HepG2 (cell line): Measurements from ENCODE around the gene LIPC. TPM values are rescaled to one million over a fixed set of nuclear protein-coding genes. Genes with fewer than 3 reads are reported as not detected.

Source experiments
- ATAC-seq: fragments of 200-7000 bp; cut with Tn5 transposase; 3 replicates; pipeline ENCODE4 v1.9.1; 2020; ENCODE audit warnings: mild to moderate bottlenecking, moderate library complexity
- BruUV-seq: library from RNA; stranded (reverse); fragments of 400-500 nt; replicated peaks from 2 replicates; lab custom pipeline; 2021; lab: Mats Ljungman, UMichigan
- CTCF ChIA-PET: fragments of 300-600 bp; formaldehyde crosslinking; extraction: SDS; loops from one replicate; lab custom pipeline; 2021; ENCODE audit warnings: low total read pairs, inconsistent platforms, low intra/inter-chr PET ratio; lab: Yijun Ruan, JAX
- POLR2A ChIA-PET: fragments of 350-600 bp; sonication (Branson Sonifier 250); formaldehyde crosslinking; loops from one replicate; lab custom pipeline; 2020; ENCODE audit warnings: antibody characterized with exemption, inconsistent platforms; lab: Yijun Ruan, JAX
- DNase-seq: peaks from one replicate; pipeline ENCODE4 v3.0.0-alpha.2; 2015; ENCODE audit warnings: low spot score
- FAIRE-seq: peaks from 3 replicates; lab custom pipeline; 2011; peaks lifted over from hg19 to GRCh38; lab: Jason Lieb, UNC
- H2AFZ ChIP-seq: one replicate; pipeline ENCODE4 v1.6.1; 2011; ENCODE audit warnings: low read length, inconsistent platforms
- H3K27ac ChIP-seq: fragments of 300-600 bp; 3 replicates; pipeline ENCODE4 v1.8.0; 2011; ENCODE audit warnings: mixed run types, mild to moderate bottlenecking, mixed read lengths, low read length, inconsistent platforms; ENCODE audit not compliant: insufficient read depth; ENCODE audit errors: extremely low read length
- H3K27me3 ChIP-seq, 2 experiments: fragments of 200-600 bp in 1 of 2; 2 replicates in 1 of 2; 3 replicates in 1 of 2; pipeline versions ENCODE4 v1.6.0 to v1.8.0; 2011; ENCODE audit warnings: low read length in 2 of 2, mild to moderate bottlenecking in 2 of 2, moderate library complexity in 2 of 2, inconsistent platforms in 1 of 2; ENCODE audit not compliant: insufficient read depth in 2 of 2, control insufficient read depth in 1 of 2
- H3K36me3 ChIP-seq, 2 experiments: fragments of 200-600 bp in 1 of 2; replicated peaks in 1 of 2; 2 replicates in 1 of 2; 3 replicates in 1 of 2; pipeline versions ENCODE4 v1.5.1 to v1.8.0; 2011; ENCODE audit warnings: low read length in 2 of 2, inconsistent platforms in 1 of 2; ENCODE audit not compliant: insufficient read depth in 2 of 2, control insufficient read depth in 1 of 2
- H3K4me1 ChIP-seq: 2 replicates; pipeline ENCODE4 v1.5.1; 2012; ENCODE audit warnings: low read length, inconsistent platforms; ENCODE audit not compliant: insufficient read depth
- H3K4me2 ChIP-seq: 2 replicates; pipeline ENCODE4 v1.6.0; 2011; ENCODE audit warnings: low read depth, low read length, inconsistent platforms
- H3K4me3 ChIP-seq, 3 experiments: fragments of 200-600 bp in 1 of 3; sonication (generic), shearing (Covaris generic) in 1 of 3; replicated peaks in 1 of 3; 2 replicates each; pipeline ENCODE4 v1.5.1; 2011 to 2016; ENCODE audit warnings: low read length in 3 of 3, inconsistent platforms in 2 of 3, low read depth in 2 of 3, mild to moderate bottlenecking in 2 of 3, control low read depth in 1 of 3, mixed read lengths in 1 of 3; ENCODE audit not compliant: insufficient read depth in 1 of 3
- H3K79me2 ChIP-seq: one replicate; pipeline ENCODE4 v1.6.1; 2011; ENCODE audit warnings: low read length, inconsistent platforms; ENCODE audit not compliant: insufficient read depth
- H3K9ac ChIP-seq: 2 replicates; pipeline ENCODE4 v1.6.0; 2011; ENCODE audit warnings: mild to moderate bottlenecking, low read depth, low read length, inconsistent platforms; ENCODE audit not compliant: insufficient read depth
- H3K9me3 ChIP-seq: 2 replicates; pipeline ENCODE4 v1.5.1; 2012; ENCODE audit warnings: mild to moderate bottlenecking, low read length
- H4K20me1 ChIP-seq: 2 replicates; pipeline ENCODE4 v1.6.0; 2011; ENCODE audit warnings: inconsistent platforms, mild to moderate bottlenecking, low read length, moderate library complexity; ENCODE audit not compliant: insufficient read depth
- ADNP ChIP-seq: sonication (generic); formaldehyde crosslinking; IDR thresholded peaks from 2 replicates; pipeline ENCODE4 v1.4.0; 2020; ENCODE audit warnings: missing genetic modification reagents
- CEBPB ChIP-seq: IDR thresholded peaks from 2 replicates; pipeline ENCODE4 v1.6.1; 2011; ENCODE audit warnings: low read depth, low read length, improper control_type of control experiment, borderline replicate concordance
- CHD4 ChIP-seq: fragments of 200-600 bp; sonication (generic); IDR thresholded peaks from 2 replicates; pipeline ENCODE4 v1.7.0; 2017; ENCODE audit warnings: mild to moderate bottlenecking, low read length, borderline replicate concordance
- SALL1 ChIP-seq: sonication (generic); formaldehyde crosslinking; IDR thresholded peaks from 2 replicates; pipeline ENCODE4 v1.8.0; 2022; ENCODE audit warnings: mild to moderate bottlenecking, missing genetic modification reagents
- ZC3H4 ChIP-seq: sonication (generic); formaldehyde crosslinking; IDR thresholded peaks from 2 replicates; pipeline ENCODE4 v1.4.0; 2020; ENCODE audit warnings: missing genetic modification reagents, borderline replicate concordance
- ZNF362 ChIP-seq: sonication (generic); formaldehyde crosslinking; IDR thresholded peaks from 2 replicates; pipeline ENCODE4 v1.4.0; 2020; ENCODE audit warnings: missing genetic modification reagents, mild to moderate bottlenecking, borderline replicate concordance
- ZNF629 ChIP-seq: sonication (generic); formaldehyde crosslinking; conservative IDR thresholded peaks from 2 replicates; pipeline ENCODE4 v1.5.0; 2020; ENCODE audit warnings: missing genetic modification reagents
- ZNF879 ChIP-seq: sonication (generic); formaldehyde crosslinking; IDR thresholded peaks from 2 replicates; pipeline ENCODE4 v1.8.1; 2023; ENCODE audit warnings: missing genetic modification reagents
- WGBS: methylation state at CpG from one replicate; pipeline ENCODE4 v1.1.6; 2017; ENCODE audit warnings: low lambda C conversion rate; 5-methylcytosine and 5-hydroxymethylcytosine counted together
- in situ Hi-C: cut with HindIII; loops from 2 replicates; pipeline ENCODE4 v1.10.0; 2017; ENCODE audit warnings: low pct_unique_long_range_greater_than_20kb; ENCODE audit not compliant: extremely low pct_ligation_motif_present
- intact Hi-C: fragments of 100-400 bp; cut with micrococcal nuclease; formaldehyde crosslinking; loops from one replicate; pipeline ENCODE4 v1.10.0; 2022; ENCODE audit not compliant: unreplicated experiment
- polyA plus RNA-seq, 8 experiments: library from polyadenylated mRNA; depleted of rRNA in 3 of 8; stranded (reverse) in 7 of 8; unstranded in 1 of 8; fragments of >200 nt; fragmentation: Illumina TruSeq in 4 of 8; extraction: Trizol in 4 of 8; gene quantifications; 2 replicates each; pipeline versions ENCODE4 v1.2.1 to v1.2.3, GENCODE V29; 2011 to 2016; ENCODE audit warnings: low read depth in 4 of 8, missing spikeins in 1 of 8, mixed read lengths in 1 of 8; ENCODE audit not compliant: insufficient read depth in 1 of 8
- total RNA-seq, 5 experiments: library from RNA; depleted of rRNA; stranded (reverse); fragments of >200 nt; fragmentation: Illumina TruSeq; extraction: Trizol; gene quantifications; 2 replicates each; pipeline ENCODE4 v1.2.3, GENCODE V29; 2016; ENCODE audit warnings: low read depth in 1 of 5

LIPC gene
- total and polyA plus RNA-seq, 2 of the 13 experiments (the other 11 are each of a cell fraction or from before 2014, with no cell fraction given) = 26.0 to 38.0 TPM

- BruUV-seq = no TSS peak
Observed at GRCh38 chr15:58424722-58425121, 7.1 kb upstream of the LIPC start.

GRCh38 chr15:58425185-58425584, 6.6 kb upstream of the LIPC start:
- peak overlapping the region; percentile 69; the same call in 1 of the 2 replicates for H3K4me2 ChIP-seq
- WGBS = 14% methylated on average over 3 of the region's 3 CpGs
- no TSS peak for BruUV-seq
- H3K27ac ChIP-seq = no peak overlapping the region
- in situ Hi-C loops (no loop called here), intact Hi-C loops (no loop called here)
- H4K20me1 ChIP-seq = no peaks in the 10 kb centered on the region
- no peak overlapping the region for H3K4me3 ChIP-seq
- FAIRE-seq = no peak
- peak; percentile 40; the same call in 1 of the 2 replicates for TF ChIP-seq CEBPB
- 0 out of 2 replicates have a peak, but pooled peaks have one; percentile 19 for TF ChIP-seq ZNF362 (CRISPR knock-in tag)
- no peak for TF ChIP-seq ZC3H4
- CTCF ChIA-PET = no interaction called here
- H3K79me2 ChIP-seq = no peaks in the 10 kb centered on the region
- peaks cover 47% of the 10 kb centered on the region for H3K4me1 ChIP-seq
- H2AFZ ChIP-seq = no peak overlapping the region
- H3K27me3 ChIP-seq = no peaks in the 10 kb centered on the region
- no peak for DNase-seq
- no peaks in the 10 kb centered on the region for H3K9me3 ChIP-seq
- ATAC-seq = 0 out of 3 replicates have a peak, but pooled peaks have one; percentile 20
- POLR2A ChIA-PET = no interaction called here
- H3K9ac ChIP-seq = no peak overlapping the region
- H3K36me3 ChIP-seq = no peaks in the 10 kb centered on the region

More at GRCh38 chr15:58424722-58425121, 7.1 kb upstream of the LIPC start:
- no peak for ATAC-seq
- DNase-seq = no peak
- no peak overlapping the region for H2AFZ ChIP-seq
- no peaks in the 10 kb centered on the region for H3K27me3 ChIP-seq
- H4K20me1 ChIP-seq = no peaks in the 10 kb centered on the region
- peaks cover 52% of the 10 kb centered on the region for H3K4me1 ChIP-seq
- H3K27ac ChIP-seq = no peak overlapping the region
- WGBS = 72% methylated on average over 5 of the region's 5 CpGs
- no peaks in the 10 kb centered on the region for H3K9me3 ChIP-seq
- no peaks in the 10 kb centered on the region for H3K79me2 ChIP-seq
- ChIA-PET CTCF (no interaction called here), POLR2A (no interaction called here)
- TF ChIP-seq SALL1 (CRISPR knock-in tag) = no peak
- peak; percentile 91 for TF ChIP-seq ZNF629
- peak; percentile 93 for TF ChIP-seq CHD4
- TF ChIP-seq ZNF879 (CRISPR knock-in tag) = no peak
- TF ChIP-seq ADNP (CRISPR knock-in tag) = 0 out of 2 replicates have a peak, but pooled peaks have one; percentile 14
- peak overlapping the region; percentile 69 for H3K4me2 ChIP-seq
- in situ Hi-C loops (no loop called here), intact Hi-C loops (no loop called here)
- no peak for FAIRE-seq
- H3K9ac ChIP-seq = no peak overlapping the region
- H3K36me3 ChIP-seq = no peaks in the 10 kb centered on the region
- peak overlapping the region in 1 of 3 experiments; percentile 53; a peak in 1 of 6 replicates for H3K4me3 ChIP-seq
